DMS53 treated with DMSO at 0.1 percent for 48 hours (cell line): ENCODE data around the gene MAGOH.

Experiments
- DNase-seq: peaks from one replicate; lab custom pipeline; 2025; ENCODE audit not compliant: unreplicated experiment; lab: John Stamatoyannopoulos, UW

Gene MAGOH

DNA sequence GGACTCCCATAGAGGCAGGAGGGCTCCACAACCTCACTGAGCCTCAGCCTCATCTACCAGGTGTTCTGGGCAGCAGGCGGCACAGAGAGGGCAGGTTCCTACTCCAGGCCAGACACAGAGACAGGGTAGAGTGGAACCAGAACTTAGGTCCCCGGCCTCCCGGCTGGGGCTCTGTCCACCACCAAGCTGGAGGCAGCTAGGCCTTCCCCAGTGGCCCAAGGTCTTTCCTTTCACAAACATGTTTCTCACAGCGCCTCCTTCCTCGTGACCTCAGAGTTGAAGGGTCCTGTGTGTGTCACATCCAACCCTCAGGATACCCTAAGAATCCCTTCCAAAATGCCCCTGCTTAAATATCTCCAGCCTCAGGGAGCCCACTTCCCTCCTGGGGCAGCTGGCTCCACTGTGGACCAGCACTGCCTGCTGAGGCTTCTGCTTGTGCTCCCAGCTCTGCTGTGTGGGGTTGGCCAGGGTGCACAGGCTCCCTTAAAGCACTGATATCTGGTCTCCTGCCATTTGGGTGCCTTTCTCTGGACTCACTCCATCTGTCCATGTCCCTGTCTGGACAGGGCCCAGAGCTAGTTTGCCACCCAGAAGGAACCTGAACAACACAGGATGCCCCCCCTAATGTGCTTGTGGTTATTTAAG, 33.2 kb upstream of the MAGOH start:
- DNase-seq, result no peak

DNA sequence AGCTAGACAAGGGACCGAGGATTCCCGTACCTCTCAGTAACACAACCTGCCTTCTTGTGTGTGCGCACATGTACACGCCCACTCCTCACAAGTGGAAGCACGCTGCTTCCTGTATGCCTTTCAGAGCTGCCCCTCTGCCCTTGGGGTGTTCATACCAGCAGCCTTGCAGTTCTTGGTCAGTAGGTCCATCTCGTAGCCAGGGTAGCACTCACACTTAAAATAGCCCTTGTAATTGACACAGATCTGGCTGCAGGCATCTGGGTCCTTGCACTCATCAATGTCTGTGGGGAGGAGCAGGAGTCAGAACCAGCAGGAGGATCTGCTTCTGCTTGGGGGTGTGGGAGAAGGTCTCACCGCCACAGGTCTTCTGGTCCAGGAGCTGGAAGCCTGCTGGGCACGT, 32.6 kb upstream of the MAGOH start:
- DNase-seq, result no peak

DNA sequence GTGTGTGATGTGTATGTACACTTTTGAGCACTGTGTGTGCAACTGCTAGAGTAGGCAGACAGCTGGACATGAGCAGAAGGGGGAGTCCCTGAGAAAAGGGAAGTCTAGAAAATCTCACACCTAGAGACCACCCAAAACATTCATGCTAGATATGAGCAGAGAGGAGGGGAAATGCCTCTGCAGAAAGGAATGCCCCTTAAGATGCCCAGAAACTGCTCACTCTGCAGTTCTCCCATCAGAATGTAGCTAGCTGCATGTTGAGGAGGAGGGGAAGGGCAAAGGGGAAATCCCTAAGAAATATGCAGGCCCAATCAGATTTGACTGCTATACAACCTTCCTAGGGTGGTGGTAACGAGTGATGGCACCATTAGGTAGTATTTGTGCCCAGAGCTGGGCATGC, 31.8 kb upstream of the MAGOH start:
- no peak for DNase-seq

DNA sequence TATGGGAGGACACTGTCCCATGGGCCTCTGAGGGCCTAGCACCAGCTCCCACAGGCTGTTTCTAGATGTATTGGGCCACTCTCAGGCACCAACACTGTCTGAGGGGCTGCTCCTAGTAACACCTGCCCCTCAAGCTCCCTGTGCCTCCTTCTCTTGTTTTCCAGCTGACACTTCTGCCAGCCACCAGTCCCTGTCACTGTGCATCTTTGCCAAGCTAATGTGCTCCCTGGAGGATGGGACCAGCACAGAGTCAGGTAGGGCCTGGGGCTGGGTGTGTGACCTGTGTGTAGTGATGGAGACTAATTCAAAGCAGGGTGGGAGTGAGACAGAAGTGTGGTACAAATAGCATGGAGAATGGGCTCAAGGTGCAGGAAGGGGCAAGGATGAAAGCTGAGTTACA, 29.4 kb upstream of the MAGOH start:
- DNase-seq, result no peak

DNA sequence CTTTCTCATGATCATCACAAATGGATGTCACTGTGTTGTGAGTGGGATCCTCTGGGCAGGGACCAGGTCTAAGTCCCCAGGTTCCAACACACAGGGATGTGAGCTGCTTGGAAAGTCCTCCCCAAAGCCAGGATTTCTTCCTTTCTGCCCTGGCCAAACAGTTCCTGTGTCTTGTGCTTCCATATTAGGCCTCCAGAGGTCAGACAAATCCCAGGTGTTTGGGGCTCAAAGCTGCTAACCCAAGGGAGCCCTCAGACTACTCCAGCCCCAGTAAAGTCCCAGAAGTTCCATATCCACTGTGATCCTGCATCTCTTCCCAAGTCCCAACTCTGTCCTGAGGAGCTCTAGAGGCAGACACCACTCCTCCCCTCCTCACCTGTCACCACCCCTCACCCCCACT, 27.7 kb upstream of the MAGOH start:
- DNase-seq, result no peak

DNA sequence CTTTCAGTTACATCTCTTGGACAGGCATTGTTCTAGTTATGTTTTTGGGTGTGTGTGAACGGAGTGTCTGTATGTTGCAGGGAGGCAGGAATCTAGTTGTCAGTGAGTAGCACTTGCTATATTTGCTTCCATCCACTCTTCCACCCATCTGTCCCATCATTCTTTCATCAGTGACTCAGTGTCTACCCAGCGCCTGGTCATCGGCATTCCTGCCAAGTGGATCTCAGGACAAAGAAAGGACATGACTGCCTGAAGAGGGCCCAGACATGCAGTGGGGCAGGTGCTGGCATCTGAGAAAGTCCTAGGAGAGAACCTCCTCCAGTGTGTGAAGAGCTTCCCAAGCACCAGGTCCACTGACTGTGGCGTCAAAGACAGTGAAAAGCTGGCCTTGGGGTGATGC, 27.3 kb upstream of the MAGOH start:
- no peak for DNase-seq

DNA sequence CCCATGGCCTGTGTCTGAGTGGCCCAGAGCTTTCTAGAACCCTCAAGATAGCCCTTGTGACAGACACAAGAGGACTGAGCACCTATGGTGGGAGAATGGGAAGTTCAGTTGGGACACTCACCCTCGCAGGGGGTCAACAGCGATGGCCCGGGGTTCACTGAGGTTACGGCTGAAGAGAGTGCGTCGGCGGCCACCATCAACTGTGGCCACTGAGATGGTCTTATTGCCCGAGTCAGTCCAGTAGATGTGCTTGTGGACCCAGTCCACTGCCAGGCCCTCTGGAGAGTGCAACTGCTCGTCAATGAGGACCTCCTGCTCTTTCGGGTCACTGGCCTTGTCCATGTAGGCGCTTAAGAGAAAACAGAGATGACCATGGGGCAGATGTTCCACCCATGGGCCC, 25.7 kb upstream of the MAGOH start:
- no peak for DNase-seq

DNA sequence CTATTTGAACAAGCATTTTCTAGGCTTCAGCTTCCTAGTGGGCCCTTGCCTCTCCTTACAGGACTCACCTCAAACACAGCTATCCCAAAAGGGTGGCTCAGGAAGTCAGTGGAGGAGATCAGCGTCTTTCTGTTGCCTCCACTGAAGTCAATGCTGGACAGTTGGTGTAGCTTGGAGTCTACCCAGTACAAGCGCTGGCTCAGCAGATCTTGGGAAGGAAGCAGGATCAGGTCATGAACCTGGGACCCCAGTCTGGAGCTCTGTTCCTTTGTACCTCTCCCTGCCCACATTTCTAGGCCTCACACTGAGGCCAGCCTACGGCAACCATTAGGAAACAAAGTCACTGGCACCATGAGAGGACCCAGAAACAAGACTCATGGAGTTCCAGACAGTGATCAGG, 23.7 kb upstream of the MAGOH start:
- no peak for DNase-seq

DNA sequence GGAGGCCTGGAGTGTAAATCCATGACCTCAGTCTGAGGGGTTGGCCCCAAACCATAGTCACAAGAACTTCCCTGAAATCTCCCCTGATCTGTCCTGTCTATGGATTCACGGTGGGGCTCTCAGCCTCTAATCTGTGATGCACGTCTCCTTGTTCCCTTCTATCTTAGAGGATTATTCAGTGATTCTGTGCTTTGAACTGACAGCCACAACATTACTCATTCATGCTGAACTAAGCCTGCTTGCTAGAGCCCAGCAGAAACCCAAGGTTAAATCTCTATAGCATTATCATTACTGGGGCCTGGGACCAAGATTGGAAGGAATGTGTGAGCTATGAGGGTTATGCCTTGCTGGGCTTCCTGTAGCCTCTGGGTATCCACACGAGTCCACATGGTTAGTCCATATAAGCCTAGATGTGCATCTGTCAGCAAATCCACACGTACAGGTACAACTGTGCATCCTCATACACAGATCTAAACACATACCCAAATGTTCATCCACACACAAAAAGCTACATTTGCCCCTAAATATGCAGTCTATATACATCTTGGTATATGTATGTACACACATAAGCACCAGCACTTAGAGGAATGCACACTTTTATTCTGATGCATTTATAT, 22.4 kb upstream of the MAGOH start:
- no peak for DNase-seq

DNA sequence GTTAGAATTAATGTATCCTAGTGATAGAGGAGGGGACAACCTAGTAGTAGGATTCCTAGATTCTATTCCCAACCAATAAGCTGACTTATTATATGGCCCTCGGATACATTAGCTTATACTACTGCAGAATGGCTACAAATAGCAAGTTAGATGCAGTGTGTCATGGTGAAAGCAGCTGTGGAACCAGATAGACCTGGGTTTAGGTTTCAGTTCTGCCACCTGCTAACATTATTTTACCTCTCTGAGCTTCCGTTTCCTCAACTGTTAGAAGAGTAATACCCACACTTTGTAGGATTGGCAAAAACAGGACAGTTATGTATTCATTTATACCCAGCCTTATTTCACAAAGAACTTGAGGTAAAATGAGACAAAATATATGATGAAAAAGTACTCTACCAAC, 21.6 kb upstream of the MAGOH start:
- DNase-seq, result no peak

DNA sequence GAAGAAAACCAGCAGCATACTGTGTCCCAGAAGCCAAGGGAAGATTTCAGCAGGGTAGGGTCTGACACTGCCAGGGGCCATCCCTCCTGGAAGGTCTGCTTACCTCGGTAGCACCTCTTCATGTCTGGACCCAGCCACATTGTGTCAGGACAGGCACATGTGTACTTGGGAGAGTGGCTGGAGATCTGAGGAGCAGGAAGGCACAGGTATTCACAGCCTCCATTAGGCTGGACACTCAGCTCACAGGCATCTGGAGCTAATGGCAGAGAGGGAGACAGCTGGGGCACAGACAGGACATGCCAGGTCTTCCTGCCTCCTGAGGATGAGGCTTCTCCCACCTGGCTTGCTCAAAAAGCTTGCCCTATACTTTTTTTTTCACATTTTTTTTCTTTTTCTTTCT, 19.9 kb upstream of the MAGOH start:
- no peak for DNase-seq

DNA sequence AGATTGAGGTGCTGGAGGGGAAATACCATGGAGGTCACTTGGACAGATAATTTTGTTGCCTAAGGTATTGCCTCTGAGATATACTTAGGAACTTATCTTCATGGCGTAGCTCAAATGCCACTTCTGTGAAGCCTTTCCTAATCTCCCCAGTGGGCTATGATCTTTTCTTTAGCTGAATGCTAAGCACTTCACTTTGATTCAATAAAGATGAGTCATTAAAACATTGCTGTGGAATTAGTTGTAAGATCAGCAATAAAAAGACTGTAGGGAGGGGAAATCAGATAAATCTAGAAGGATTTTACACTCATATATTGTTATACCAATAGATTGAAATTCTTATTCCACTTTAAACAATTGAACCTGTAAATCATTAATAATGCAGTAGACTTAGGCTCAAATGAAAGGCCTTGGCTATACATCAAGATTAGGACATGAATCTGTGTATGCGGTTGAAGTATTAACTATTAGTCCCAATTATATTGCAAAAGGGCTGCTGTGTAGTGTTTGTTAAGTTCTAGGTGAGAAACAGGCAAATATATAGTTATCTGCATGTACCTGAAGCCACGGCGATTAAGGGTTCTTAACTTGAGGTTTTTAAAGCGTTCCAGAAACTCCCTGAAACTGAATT, 19.2 kb upstream of the MAGOH start:
- DNase-seq, result no peak

DNA sequence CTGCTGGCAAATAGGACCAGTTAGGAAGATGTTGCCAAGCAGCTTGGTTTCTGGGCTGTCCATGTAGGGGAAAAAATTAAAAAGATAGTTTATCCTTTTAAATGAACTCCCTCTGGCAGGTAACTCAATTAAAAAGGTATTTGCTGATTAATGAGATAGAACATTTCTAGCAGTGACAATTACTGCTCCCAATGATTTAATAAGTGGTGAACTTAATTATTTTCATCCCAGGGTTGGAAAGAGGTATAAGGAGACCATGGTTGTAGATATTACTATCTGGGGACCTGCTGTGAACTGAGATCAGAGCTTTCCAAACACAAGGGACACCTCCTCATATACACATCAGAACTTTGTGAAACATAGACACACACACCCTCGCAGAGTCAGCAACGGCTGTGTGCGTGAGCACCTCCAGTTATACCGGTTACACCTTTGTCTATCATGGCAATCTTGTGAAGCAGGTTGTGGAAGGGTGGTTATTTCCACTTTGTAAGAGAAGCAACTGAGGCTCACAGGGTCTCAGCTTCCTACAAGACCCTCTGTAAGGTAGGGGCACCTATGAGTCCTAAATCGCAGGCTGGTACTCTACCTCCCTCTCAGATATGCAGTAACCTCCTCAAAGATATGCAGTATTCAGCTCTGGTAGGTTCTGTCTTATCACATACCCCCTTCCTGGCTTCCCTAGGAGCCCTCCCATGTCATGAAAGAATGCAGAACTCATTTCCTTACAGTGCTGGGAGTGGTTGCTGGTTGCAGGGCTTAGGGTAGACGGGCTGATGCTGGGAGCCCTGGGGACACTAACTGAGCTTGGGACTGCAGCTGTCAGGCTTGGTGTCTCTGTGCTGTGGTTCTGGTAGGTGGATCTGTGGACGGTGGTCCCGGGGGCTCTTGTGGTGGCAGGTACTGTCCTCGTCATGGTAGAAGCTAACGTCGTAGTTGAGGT, 18.5 kb upstream of the MAGOH start:
- no peak for DNase-seq

DNA sequence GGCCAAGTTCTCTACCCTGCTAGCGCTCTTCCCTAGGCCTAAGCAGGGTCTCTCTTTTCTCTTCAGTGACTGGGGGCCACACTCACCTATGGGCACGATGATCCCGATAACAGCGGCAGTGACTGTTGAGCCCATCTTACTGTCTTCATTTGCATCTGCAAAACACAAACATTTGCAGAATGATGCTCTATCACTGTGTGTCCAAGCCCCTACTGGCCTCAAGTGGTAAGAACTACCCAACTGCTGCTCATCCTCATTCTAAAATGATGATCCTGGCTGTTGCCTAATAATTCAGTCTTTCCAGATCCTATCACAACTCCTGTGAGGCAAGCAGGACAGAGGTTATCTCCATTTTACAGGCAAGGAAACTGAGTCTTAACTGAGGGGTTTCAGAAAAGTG, 16.7 kb upstream of the MAGOH start:
- no peak for DNase-seq

DNA sequence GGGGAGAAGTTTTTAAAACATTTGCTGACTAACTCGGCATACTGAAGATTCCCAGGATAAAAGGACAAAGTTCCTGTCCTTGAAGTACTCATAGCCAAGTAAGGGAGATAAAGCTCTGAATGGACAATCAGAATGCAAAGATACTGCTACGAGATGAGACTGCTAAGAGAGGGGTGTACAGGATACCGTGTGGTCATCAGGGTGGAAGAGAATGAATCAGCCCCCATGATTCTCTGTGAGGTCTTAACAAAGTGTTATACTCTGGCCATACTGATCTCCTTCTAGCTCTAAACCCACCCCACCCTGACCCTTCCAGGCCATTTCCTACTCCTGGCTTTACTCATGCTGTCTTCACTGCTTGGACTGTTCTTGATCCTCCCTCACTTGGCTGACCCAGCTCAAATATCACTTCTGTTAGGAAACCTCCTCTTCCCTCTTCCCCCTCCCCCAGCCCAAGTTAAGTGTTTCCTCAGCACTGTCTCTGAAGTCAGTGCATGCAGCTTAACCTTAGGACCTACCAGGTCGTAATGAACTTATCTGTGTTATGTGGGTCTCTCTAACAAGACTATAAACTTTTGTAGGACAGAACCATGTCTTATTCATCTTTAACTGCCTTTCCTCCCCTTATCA, 15.8 kb upstream of the MAGOH start:
- no peak for DNase-seq

DNA sequence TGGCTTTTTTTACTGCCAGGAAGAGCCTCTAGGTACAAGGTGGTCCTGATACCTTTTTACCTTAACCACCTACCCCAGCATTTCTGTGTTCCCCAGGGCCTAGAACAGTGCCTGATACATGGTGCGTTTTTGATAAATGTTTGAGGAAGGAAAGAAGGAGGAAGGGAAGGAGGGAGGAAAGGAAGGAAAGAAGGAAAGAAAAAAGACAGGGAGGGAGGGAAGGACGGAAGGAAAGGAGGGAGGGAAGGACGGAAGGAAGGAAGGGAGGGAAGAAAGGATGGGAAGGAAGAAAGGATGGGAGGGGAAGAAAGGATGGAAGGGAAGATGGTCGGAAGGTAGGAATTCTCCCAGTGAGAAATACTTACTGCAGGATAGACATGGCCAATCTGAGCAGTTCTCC, 12.0 kb upstream of the MAGOH start:
- DNase-seq, result no peak

DNA sequence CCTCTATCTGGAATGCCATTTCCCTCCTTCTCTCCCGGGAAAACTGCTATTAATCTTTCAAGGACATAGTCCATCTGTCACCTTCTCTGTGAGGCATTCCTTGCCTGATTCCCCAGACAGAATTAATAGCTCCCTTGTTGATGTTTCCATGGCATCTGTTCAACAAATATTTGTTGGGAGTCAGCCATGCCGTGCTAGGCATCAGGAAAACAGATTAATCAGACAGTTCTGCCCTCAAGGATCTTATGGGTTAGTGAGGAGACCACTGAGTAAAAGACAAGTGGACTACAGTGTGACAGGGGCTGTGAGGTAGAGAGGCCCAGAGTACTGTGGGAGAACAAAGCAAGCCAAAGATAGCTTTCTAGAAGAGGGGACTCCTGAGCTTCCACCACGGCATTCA, 11.4 kb upstream of the MAGOH start:
- DNase-seq, result no peak

DNA sequence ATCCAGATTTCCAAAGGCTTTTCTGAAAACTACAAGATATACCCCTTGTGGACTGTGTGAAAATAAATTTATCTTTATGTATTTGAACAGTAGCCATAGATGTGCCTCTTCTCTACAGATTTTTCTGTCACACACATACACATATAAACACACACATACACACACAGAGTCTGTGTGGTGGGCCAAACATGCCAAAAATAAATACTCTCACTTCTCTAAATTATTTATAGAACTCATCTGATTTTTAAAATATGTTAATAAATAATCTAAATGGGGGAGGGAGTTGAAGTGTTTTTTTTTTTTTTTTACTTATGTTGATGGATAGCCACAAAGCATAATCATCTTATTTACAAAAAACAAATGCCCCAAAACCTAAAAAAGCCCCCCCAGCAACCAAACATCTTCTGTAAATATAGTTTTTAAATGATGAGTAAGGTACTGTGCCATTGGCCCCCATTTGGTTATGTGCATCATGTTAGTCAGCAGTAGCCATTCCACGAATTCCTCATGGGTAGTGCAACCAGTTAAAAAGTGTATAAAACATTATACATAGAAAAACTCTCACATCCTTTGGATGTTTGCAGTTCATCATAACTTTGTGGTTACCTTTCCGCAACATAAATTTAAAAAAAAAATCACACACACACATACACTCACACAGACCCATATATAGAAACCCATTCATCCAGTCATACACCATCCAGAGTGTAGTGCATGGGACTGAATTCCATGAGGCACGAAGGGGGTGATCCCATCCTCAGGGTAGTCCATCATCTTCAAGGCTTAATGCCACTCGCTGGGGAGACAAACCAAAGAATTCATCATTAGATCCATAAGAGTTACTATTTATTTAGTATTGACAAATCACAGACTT, 8.2 kb upstream of the MAGOH start:
- no peak for DNase-seq

DNA sequence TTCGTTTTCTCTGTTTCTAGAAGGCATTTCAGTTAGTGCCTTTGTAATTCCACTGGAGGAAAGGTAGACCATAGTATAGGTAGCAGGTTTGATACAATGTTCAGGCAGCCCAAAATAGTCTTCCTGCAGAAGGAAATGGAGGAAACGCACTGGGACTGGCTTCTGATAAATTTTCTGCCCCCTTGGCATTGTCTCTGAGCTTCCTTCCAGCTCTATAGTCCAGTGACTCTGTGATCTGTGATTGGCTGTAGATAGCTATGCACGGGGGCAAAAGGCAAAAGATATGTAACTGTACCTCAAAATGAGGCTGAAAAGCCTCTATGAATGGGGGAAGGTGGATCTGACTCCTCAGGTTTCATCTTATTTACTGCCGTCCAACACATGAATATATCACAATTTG, 5.8 kb upstream of the MAGOH start:
- no peak for DNase-seq

DNA sequence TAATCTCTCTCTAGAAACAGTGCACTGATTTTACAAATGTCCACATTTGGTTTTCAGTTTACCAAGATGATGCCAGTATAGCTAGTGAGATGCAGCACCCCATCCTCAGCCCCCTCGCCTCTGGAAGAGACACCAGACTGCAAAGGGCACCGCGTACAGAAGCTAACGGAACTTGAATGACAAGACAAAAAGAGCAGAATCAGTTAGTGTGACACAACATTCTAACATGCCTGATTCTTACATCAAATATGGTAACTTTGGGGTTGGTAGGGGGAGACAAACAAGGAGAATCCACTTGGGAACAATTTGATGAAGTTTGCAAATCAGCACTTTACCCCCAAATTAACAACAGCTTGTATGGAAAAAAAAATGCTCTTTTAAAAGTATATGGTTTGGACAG, 4.1 kb upstream of the MAGOH start:
- no peak for DNase-seq
